Sigmoid colon (tissue), 4 donors: ENCODE data around the gene SIX2.

Experiments
- CTCF ChIP-seq, 4 experiments: fragments of 450-650 bp in 3 of 4; fragments of 200-600 bp in 1 of 4; IDR thresholded peaks; one replicate each; pipeline ENCODE4 v1.5.1; 2016 to 2019; ENCODE audit warnings: antibody characterized with exemption in 4 of 4, mild to moderate bottlenecking in 3 of 4, moderate library complexity in 2 of 4
- EP300 ChIP-seq, 4 donors: sonication (generic); formaldehyde crosslinking; IDR thresholded peaks; one replicate each; pipeline ENCODE4 v1.6.1; 2017; ENCODE audit warnings: antibody characterized with exemption in 4 of 4
- POLR2A ChIP-seq, 2 donors: fragments of 450-650 bp; IDR thresholded peaks; one replicate each; pipeline ENCODE4 v1.6.1; 2016; ENCODE audit warnings: antibody characterized with exemption in 2 of 2, mild to moderate bottlenecking in 2 of 2, moderate library complexity in 2 of 2
- POLR2AphosphoS5 ChIP-seq, 4 donors: sonication (generic); formaldehyde crosslinking; IDR thresholded peaks; one replicate each; pipeline ENCODE4 v1.6.1; 2017; ENCODE audit warnings: antibody characterized with exemption in 4 of 4

GRCh38 chr2:44965684-44966083 lies 43.6 kb downstream of the SIX2 start:
- TF ChIP-seq POLR2AphosphoS5 (IDR thresholded peaks at IDR 0.05) (no peak), CTCF (IDR thresholded peaks at IDR 0.05) (no peak), EP300 (IDR thresholded peaks at IDR 0.05) (no peak), POLR2A (IDR thresholded peaks at IDR 0.05) (no peak)
